ENCODE measurements around the gene RIPK1.

DNA sequence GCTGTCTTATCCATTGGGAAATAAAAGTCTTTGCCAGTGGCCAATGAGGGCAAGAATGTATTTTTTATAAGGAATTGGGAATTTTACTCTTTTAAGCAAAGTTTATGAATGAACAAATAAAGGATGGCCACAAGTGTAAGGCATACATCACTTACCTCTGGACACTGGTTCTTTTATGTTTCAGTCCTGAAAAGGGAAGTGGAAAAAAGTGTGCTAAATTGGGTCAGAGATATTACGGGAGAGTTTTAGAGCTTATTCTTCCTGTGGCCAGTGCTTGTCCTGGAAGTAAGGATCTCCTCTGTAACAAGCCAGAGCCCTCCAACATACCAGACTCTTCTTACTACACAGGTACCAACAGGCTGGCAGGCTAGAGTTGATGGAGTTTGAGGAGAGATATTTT lies 22.5 kb upstream of the RIPK1 start:
- TF ChIP-seq CTCF (IDR thresholded peaks at IDR 0.05 in 4 of 5, conservative IDR thresholded peaks at IDR 0.05 in 1 of 5) (no peak), POLR2A (IDR thresholded peaks at IDR 0.05) (no peak)

All from gastrocnemius medialis (tissue), 4 donors.